Kidney (tissue), 14 donors: ENCODE measurements around the gene SLC7A1. TPM values are rescaled to one million over a fixed set of nuclear protein-coding genes. Genes with fewer than 3 reads are reported as not detected.

ENCODE experiments used
- DNase-seq, 5 donors: peaks; one replicate each; pipeline ENCODE4 v3.0.0-alpha.2; 2013 to 2020
- FAIRE-seq: peaks from 2 replicates; lab custom pipeline; 2012; peaks lifted over from hg19 to GRCh38; lab: Jason Lieb, UNC
- H3K27ac ChIP-seq, 2 donors: one replicate each; pipeline ENCODE4 v1.7.0; 2013; ENCODE audit warnings: low read depth in 2 of 2, low read length in 2 of 2, inconsistent platforms in 1 of 2
- H3K27me3 ChIP-seq: one replicate; pipeline ENCODE4 v1.7.1; 2013; ENCODE audit warnings: low read length, inconsistent platforms; ENCODE audit not compliant: control insufficient read depth, insufficient read depth
- H3K36me3 ChIP-seq, 3 donors: one replicate each; pipeline versions ENCODE4 v1.7.0 to v1.7.1; 2013; ENCODE audit warnings: low read length in 3 of 3, control low read depth in 1 of 3, inconsistent platforms in 1 of 3; ENCODE audit not compliant: insufficient read depth in 3 of 3, control insufficient read depth in 2 of 3
- H3K4me1 ChIP-seq, 3 donors: one replicate each; pipeline versions ENCODE4 v1.7.0 to v1.7.1; 2013; ENCODE audit warnings: low read length in 3 of 3, inconsistent platforms in 1 of 3, low read depth in 1 of 3; ENCODE audit not compliant: control insufficient read depth in 2 of 3, insufficient read depth in 2 of 3
- H3K4me3 ChIP-seq, 3 donors: one replicate each; pipeline versions ENCODE4 v1.7.0 to v1.8.1; 2013; ENCODE audit warnings: low read length in 3 of 3, control low read depth in 1 of 3, inconsistent platforms in 1 of 3
- H3K9ac ChIP-seq, 3 donors: one replicate each; pipeline versions ENCODE4 v1.7.0 to v1.7.1; 2013; ENCODE audit warnings: low read length in 3 of 3, control low read depth in 1 of 3, inconsistent platforms in 1 of 3
- H3K9me3 ChIP-seq, 3 donors: one replicate each; pipeline versions ENCODE4 v1.7.0 to v1.7.1; 2013; ENCODE audit warnings: low read length in 3 of 3, control low read depth in 1 of 3, inconsistent platforms in 1 of 3; ENCODE audit not compliant: control insufficient read depth in 2 of 3, insufficient read depth in 1 of 3
- CTCF ChIP-seq: IDR thresholded peaks from 3 replicates; pipeline ENCODE4 v1.5.1; 2012; ENCODE audit warnings: mild to moderate bottlenecking, moderate library complexity, borderline replicate concordance; ENCODE audit not compliant: insufficient read depth; ENCODE audit errors: extremely low read depth
- intact Hi-C: fragments of 100-400 bp; cut with DNase I; formaldehyde crosslinking; loops from one replicate; pipeline ENCODE4 v1.11.1; 2022
- polyA plus RNA-seq: library from polyadenylated mRNA; stranded (reverse); fragments of 350-450 nt; fragmentation: Illumina TruSeq; extraction: RNeasy Lipid Tissue Mini Kit (QIAGEN cat#74804); gene quantifications from one replicate; pipeline ENCODE4 v1.2.3, GENCODE V29; 2014; ENCODE audit warnings: low read depth, low replicate concordance; ENCODE audit not compliant: insufficient read depth
- total RNA-seq: library from RNA; stranded (reverse); fragmentation: NEBNext Ultra II Directional; extraction: Animal tissue kit (Norgen Biotek cat#: 25700); gene quantifications from one replicate; pipeline ENCODE4 v1.2.1, GENCODE V29; 2021
- donor health status: control.
- donor health status: control.
- donor health status: control.
- donor health status: control.
- donor health status: control.
- donor health status: DM: yes; HTN: yes; CAD: no.
- donor health status: Normal renal cell carcinoma (clear cell type).

SLC7A1 gene
- total and polyA plus RNA-seq, 2 donors from 2014 or later: 2.8 to 64.5 TPM

DNA sequence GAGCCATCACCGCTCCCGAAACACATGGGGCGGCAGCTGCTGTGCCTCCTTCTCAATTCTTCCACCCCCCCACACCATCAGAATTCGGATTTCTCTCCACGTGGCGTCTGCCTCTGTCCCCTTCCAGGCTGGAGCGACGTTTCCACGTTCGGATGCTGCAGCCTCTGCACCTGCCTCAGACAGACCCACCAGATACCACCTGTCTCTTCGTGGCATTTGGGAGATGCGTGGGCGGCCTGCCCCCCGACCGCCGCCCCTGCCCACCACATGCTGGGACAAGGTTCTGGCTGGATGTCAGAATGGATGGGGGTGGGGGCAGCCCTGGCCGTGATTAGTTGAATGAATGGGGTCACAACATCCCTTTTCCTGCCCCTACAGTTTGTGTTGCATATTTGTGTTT, 90.0 kb downstream of the SLC7A1 start:
- no peak overlapping the region for H3K9ac ChIP-seq
- no peak overlapping the region for H3K4me3 ChIP-seq
- H3K27ac ChIP-seq: no peak overlapping the region
- FAIRE-seq (no peak), DNase-seq (no peak)
- no peak for TF ChIP-seq CTCF
- H3K27me3 ChIP-seq: no peaks in the 10 kb centered on the region
- no peaks in the 10 kb centered on the region for H3K36me3 ChIP-seq
- no peaks in the 10 kb centered on the region for H3K9me3 ChIP-seq
- peaks cover 3 to 8% (median 5%) of the 10 kb centered on the region in 3 donors for H3K4me1 ChIP-seq
- intact Hi-C loops: loop anchor here (5.0 kb wide), 1 partner anchor 607 kb away; no protein-coding TSS in a partner anchor

- no peaks in the 10 kb centered on the region for H3K36me3 ChIP-seq
- DNase-seq (no peak), FAIRE-seq (no peak)
- no peak overlapping the region for H3K4me3 ChIP-seq
- no peaks in the 10 kb centered on the region for H3K9me3 ChIP-seq
- H3K4me1 ChIP-seq: peaks cover 3 to 8% (median 5%) of the 10 kb centered on the region in 3 donors
- no peaks in the 10 kb centered on the region for H3K27me3 ChIP-seq
- no peak overlapping the region for H3K9ac ChIP-seq
- H3K27ac ChIP-seq: no peak overlapping the region
- no peak for TF ChIP-seq CTCF
- intact Hi-C loops: loop anchor here (5.0 kb wide), 1 partner anchor 608 kb away; no protein-coding TSS in a partner anchor
These were observed 90.8 kb downstream of the SLC7A1 start for GRCh38 chr13:29504691-29505090.

GRCh38 chr13:29503041-29503837, 92.2 kb downstream of the SLC7A1 start:
- peaks cover 3 to 8% (median 5%) of the 10 kb centered on the region in 3 donors for H3K4me1 ChIP-seq
- H3K9me3 ChIP-seq: no peaks in the 10 kb centered on the region
- H3K36me3 ChIP-seq: no peaks in the 10 kb centered on the region
- H3K27ac ChIP-seq: no peak overlapping the region
- FAIRE-seq: no peak
- H3K9ac ChIP-seq: no peak overlapping the region
- H3K27me3 ChIP-seq: no peaks in the 10 kb centered on the region
- DNase-seq: peak in 1 of 5 donors; percentile 42
- TF ChIP-seq CTCF: no peak
- no peak overlapping the region for H3K4me3 ChIP-seq
- intact Hi-C loops: no loop called here
